ENCODE results near the gene RNF181.
"Not testable (repeated sequence)": the region's sequence is repeated elsewhere in the genome, so short reads cannot be mapped to it uniquely, and the experiment has no call there.

DNA sequence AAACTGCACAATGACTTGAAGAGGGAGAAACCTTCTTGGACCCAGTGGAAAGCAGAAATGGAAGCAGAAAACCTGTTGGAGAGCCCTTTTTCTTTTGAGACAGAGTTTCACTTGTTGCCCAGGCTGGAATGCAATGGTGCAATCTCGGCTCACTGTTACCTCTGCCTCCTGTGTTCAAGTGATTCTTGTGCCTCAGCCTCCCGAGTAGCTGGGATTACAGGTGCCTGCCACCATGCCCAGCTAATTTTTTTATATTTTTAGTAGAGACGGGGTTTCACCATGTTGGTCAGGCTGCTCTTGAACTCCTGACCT lies 8.5 kb downstream of the RNF181 start:
- TF ChIP-seq, protein P1, sequence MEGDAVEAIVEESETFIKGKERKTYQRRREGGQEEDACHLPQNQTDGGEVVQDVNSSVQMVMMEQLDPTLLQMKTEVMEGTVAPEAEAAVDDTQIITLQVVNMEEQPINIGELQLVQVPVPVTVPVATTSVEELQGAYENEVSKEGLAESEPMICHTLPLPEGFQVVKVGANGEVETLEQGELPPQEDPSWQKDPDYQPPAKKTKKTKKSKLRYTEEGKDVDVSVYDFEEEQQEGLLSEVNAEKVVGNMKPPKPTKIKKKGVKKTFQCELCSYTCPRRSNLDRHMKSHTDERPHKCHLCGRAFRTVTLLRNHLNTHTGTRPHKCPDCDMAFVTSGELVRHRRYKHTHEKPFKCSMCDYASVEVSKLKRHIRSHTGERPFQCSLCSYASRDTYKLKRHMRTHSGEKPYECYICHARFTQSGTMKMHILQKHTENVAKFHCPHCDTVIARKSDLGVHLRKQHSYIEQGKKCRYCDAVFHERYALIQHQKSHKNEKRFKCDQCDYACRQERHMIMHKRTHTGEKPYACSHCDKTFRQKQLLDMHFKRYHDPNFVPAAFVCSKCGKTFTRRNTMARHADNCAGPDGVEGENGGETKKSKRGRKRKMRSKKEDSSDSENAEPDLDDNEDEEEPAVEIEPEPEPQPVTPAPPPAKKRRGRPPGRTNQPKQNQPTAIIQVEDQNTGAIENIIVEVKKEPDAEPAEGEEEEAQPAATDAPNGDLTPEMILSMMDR (optimal IDR thresholded peaks at IDR 0.05 in 1 of 3, IDR thresholded peaks at IDR 0.05 in 1 of 3, conservative IDR thresholded peaks at IDR 0.05 in 1 of 3; ENCODE audit: extremely low read depth in 1 of 3, insufficient read depth in 2 of 3, low read length in 3 of 3): not testable (repeated sequence)
- not testable (repeated sequence) for TF ChIP-seq EZH2 (IDR thresholded peaks at IDR 0.05; ENCODE audit: low read length)
